Neuronal stem cell (in vitro differentiated cells): Measurements from ENCODE around the gene PMF1.

Experiments
- DNase-seq: peaks from one replicate; pipeline ENCODE4 v3.0.0-alpha.2; 2013; ENCODE audit warnings: low spot score
- H2AFZ ChIP-seq: one replicate; pipeline ENCODE4 v1.6.1; 2013; ENCODE audit warnings: mild to moderate bottlenecking, low read length, inconsistent platforms
- H2AK5ac ChIP-seq: 2 replicates; pipeline ENCODE4 v1.6.1; 2013; ENCODE audit warnings: low read depth, mild to moderate bottlenecking, inconsistent platforms, low read length, moderate library complexity, mixed read lengths
- H2BK120ac ChIP-seq: 2 replicates; pipeline ENCODE4 v1.6.1; 2013; ENCODE audit warnings: low read depth, mild to moderate bottlenecking, inconsistent platforms, low read length, moderate library complexity, mixed read lengths
- H2BK12ac ChIP-seq: one replicate; pipeline ENCODE4 v1.6.1; 2013; ENCODE audit warnings: low read length, inconsistent platforms
- H2BK15ac ChIP-seq: 2 replicates; pipeline ENCODE4 v1.6.1; 2013; ENCODE audit warnings: mild to moderate bottlenecking, low read length, inconsistent platforms, mixed read lengths
- H2BK5ac ChIP-seq: one replicate; pipeline ENCODE4 v1.6.1; 2013; ENCODE audit warnings: inconsistent platforms, mild to moderate bottlenecking, low read length, moderate library complexity
- H3K14ac ChIP-seq: one replicate; pipeline ENCODE4 v1.6.1; 2013; ENCODE audit warnings: low read length, inconsistent platforms
- H3K18ac ChIP-seq: 2 replicates; pipeline ENCODE4 v1.6.1; 2013; ENCODE audit warnings: low read length, inconsistent platforms
- H3K23ac ChIP-seq: 2 replicates; pipeline ENCODE4 v1.6.1; 2013; ENCODE audit warnings: low read depth, mild to moderate bottlenecking, mixed read lengths, low read length, inconsistent platforms; ENCODE audit not compliant: poor library complexity
- H3K27ac ChIP-seq: replicated peaks from 3 replicates; pipeline ENCODE4 v1.5.1; 2013; ENCODE audit warnings: low read length, inconsistent platforms
- H3K27me3 ChIP-seq, 3 experiments: 2 replicates each; pipeline ENCODE4 v1.6.1; 2013; ENCODE audit warnings: low read length in 3 of 3, mild to moderate bottlenecking in 2 of 3, inconsistent platforms in 1 of 3, low read depth in 1 of 3, mixed read lengths in 1 of 3, moderate library complexity in 1 of 3; ENCODE audit not compliant: control insufficient read depth in 3 of 3, insufficient read depth in 3 of 3
- H3K36me3 ChIP-seq, 2 donors: replicated peaks in 1 of 2; 2 replicates each; pipeline ENCODE4 v1.6.1; 2013; ENCODE audit warnings: low read length in 2 of 2; ENCODE audit not compliant: control insufficient read depth in 2 of 2, insufficient read depth in 2 of 2
- H3K4ac ChIP-seq: 2 replicates; pipeline ENCODE4 v1.6.1; 2013; ENCODE audit warnings: inconsistent platforms, mild to moderate bottlenecking, low read length, moderate library complexity
- H3K4me1 ChIP-seq, 2 donors: 1 replicate in 1 of 2; 2 replicates in 1 of 2; pipeline ENCODE4 v1.6.1; 2013; ENCODE audit warnings: low read length in 2 of 2, low read depth in 1 of 2; ENCODE audit not compliant: control insufficient read depth in 2 of 2, insufficient read depth in 1 of 2
- H3K4me2 ChIP-seq: one replicate; pipeline ENCODE4 v1.6.1; 2013; ENCODE audit warnings: mild to moderate bottlenecking, low read length, inconsistent platforms; ENCODE audit not compliant: insufficient read depth, poor library complexity, severe bottlenecking
- H3K4me3 ChIP-seq, 2 donors: 2 replicates each; pipeline ENCODE4 v1.5.1; 2013; ENCODE audit warnings: low read length in 2 of 2, mild to moderate bottlenecking in 2 of 2, inconsistent platforms in 1 of 2, moderate library complexity in 1 of 2
- H3K79me1 ChIP-seq: one replicate; pipeline ENCODE4 v1.6.1; 2013; ENCODE audit warnings: low read depth, mild to moderate bottlenecking, inconsistent platforms, low read length, moderate library complexity
- H3K9ac ChIP-seq: one replicate; pipeline ENCODE4 v1.6.1; 2013; ENCODE audit warnings: mild to moderate bottlenecking, low read depth, low read length, inconsistent platforms; ENCODE audit not compliant: poor library complexity
- H3K9me3 ChIP-seq, 2 donors: replicated peaks in 1 of 2; 2 replicates each; pipeline versions ENCODE3 to v1.6.1; 2013; ENCODE audit warnings: low read length in 2 of 2, mild to moderate bottlenecking in 2 of 2, inconsistent platforms in 1 of 2, low read depth in 1 of 2, mixed read lengths in 1 of 2, moderate library complexity in 1 of 2; ENCODE audit not compliant: control insufficient read depth in 2 of 2, insufficient read depth in 1 of 2
- H4K8ac ChIP-seq: one replicate; pipeline ENCODE4 v1.6.1; 2013; ENCODE audit warnings: low read depth, mild to moderate bottlenecking, inconsistent platforms, low read length, moderate library complexity
- H4K91ac ChIP-seq: one replicate; pipeline ENCODE4 v1.6.1; 2013; ENCODE audit warnings: low read length, low read depth, mild to moderate bottlenecking, inconsistent platforms; ENCODE audit not compliant: poor library complexity
- WGBS, 2 donors: extraction: QIAGEN DNeasy Blood & Tissue Kit; methylation state at CpG; one replicate each; pipeline ENCODE4 v1.1.7; 2013; ENCODE audit warnings: missing lambda C conversion rate in 2 of 2, mixed read lengths in 1 of 2; ENCODE audit not compliant: insufficient read length in 2 of 2, insufficient replicate concordance in 1 of 2; ENCODE audit errors: extremely low coverage in 2 of 2; 5-methylcytosine and 5-hydroxymethylcytosine counted together

Gene PMF1

DNA sequence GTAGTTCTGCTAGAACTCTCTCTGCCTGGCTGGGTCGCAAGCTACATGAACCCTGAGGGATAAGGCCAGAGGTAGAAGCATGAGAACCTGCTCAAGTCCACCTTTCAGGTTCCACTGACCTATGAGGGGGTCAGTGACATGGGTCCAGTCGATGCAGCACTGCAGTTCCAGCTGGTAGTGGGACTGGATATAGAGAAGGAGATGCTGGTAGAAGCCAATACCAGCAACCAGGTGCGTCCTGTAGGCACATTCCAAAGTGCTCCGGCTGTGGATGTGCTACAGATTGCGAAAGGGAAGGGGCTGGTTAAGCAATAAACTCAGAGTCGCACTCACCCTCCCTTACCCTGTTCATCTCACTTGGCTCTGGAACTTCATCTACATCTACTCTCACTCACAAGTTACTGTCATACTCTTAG, 64.2 kb downstream of the PMF1 start:
- Histone ChIP-seq H2BK5ac (no peak overlapping the region), H3K14ac (no peak overlapping the region), H2AK5ac (no peak overlapping the region), H3K36me3 (peaks cover 60 to 83% of the 10 kb centered on the region in 2 donors), H3K27me3 (no peaks in the 10 kb centered on the region), H3K23ac (no peak overlapping the region), H4K91ac (no peak overlapping the region), H3K9me3 (no peaks in the 10 kb centered on the region), H3K4me2 (no peak overlapping the region), H3K4me3 (no peak overlapping the region), H3K27ac (no peak overlapping the region), H2BK120ac (no peak overlapping the region), H3K4ac (no peak overlapping the region), H2AFZ (no peak overlapping the region), H3K79me1 (peaks cover 7% of the 10 kb centered on the region), H3K9ac (no peak overlapping the region), H2BK12ac (no peak overlapping the region), H3K18ac (no peak overlapping the region), H2BK15ac (no peak overlapping the region), H4K8ac (no peak overlapping the region), H3K4me1 (peaks cover 7 to 9% of the 10 kb centered on the region in 2 donors)
- no peak for DNase-seq
- WGBS, 2 donors: no CpG with 5 or more reads among the region's 6 CpGs

- Histone ChIP-seq H3K4ac (no peak overlapping the region), H3K4me3 (no peak overlapping the region), H3K18ac (no peak overlapping the region), H4K8ac (no peak overlapping the region), H3K36me3 (peaks cover 37 to 56% of the 10 kb centered on the region in 2 donors), H2AFZ (no peak overlapping the region), H4K91ac (no peak overlapping the region), H2BK5ac (no peak overlapping the region), H2BK15ac (no peak overlapping the region), H2BK120ac (no peak overlapping the region), H3K79me1 (peaks cover 7% of the 10 kb centered on the region), H3K27me3 (no peaks in the 10 kb centered on the region), H3K9ac (no peak overlapping the region), H3K27ac (no peak overlapping the region), H3K4me1 (peaks cover 11 to 12% of the 10 kb centered on the region in 2 donors), H3K23ac (no peak overlapping the region), H3K9me3 (no peaks in the 10 kb centered on the region), H2BK12ac (no peak overlapping the region), H2AK5ac (no peak overlapping the region), H3K4me2 (no peak overlapping the region), H3K14ac (no peak overlapping the region)
- no CpG with 5 or more reads among the region's 3 CpGs for WGBS, 2 donors
- no peak for DNase-seq
Observed at GRCh38 chr1:156279837-156280236, 67.0 kb downstream of the PMF1 start.

DNA sequence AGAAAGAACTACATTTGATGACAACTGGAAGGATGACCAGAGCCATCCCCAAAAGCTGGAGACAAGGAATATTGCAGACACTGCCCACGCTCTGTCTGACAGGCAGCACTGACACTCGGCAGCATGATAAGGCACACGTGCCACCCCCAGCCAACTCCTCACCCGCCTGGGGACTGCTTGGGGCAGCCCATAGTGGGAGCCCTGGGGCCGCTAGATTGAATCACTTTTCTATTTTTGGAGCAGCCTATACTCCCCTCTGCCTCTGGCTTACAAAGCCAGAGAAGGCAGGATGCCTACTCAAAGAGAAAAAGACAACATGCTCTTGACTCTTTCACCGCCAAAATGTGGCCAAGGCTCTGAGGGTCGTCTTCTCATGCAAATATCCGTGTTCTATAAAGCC, 68.5 kb downstream of the PMF1 start:
- peaks cover 7% of the 10 kb centered on the region for H3K79me1 ChIP-seq
- no peak overlapping the region for H2BK120ac ChIP-seq
- no peak overlapping the region for H3K14ac ChIP-seq
- H3K4me1 ChIP-seq: peaks cover 11 to 12% of the 10 kb centered on the region in 2 donors
- H4K91ac ChIP-seq: no peak overlapping the region
- DNase-seq: no peak
- no CpG with 5 or more reads among the region's 8 CpGs for WGBS, 2 donors
- no peak overlapping the region for H3K9ac ChIP-seq
- no peak overlapping the region for H2AK5ac ChIP-seq
- no peak overlapping the region for H4K8ac ChIP-seq
- no peak overlapping the region for H2BK15ac ChIP-seq
- H3K23ac ChIP-seq: no peak overlapping the region
- H3K4me3 ChIP-seq: peak overlapping the region in 1 of 2 donors; percentile 84
- no peak overlapping the region for H2BK12ac ChIP-seq
- H3K4me2 ChIP-seq: no peak overlapping the region
- H3K9me3 ChIP-seq: no peaks in the 10 kb centered on the region
- H3K27me3 ChIP-seq: no peaks in the 10 kb centered on the region
- H3K27ac ChIP-seq: no peak overlapping the region
- no peak overlapping the region for H3K18ac ChIP-seq
- peaks cover 28 to 47% of the 10 kb centered on the region in 2 donors for H3K36me3 ChIP-seq
- no peak overlapping the region for H2AFZ ChIP-seq
- H3K4ac ChIP-seq: no peak overlapping the region
- no peak overlapping the region for H2BK5ac ChIP-seq

- H2BK120ac ChIP-seq: no peak overlapping the region
- H3K4ac ChIP-seq: no peak overlapping the region
- peak overlapping the region; percentile 64 for H3K4me2 ChIP-seq
- no peak overlapping the region for H3K23ac ChIP-seq
- H2BK15ac ChIP-seq: no peak overlapping the region
- peaks cover 23 to 41% of the 10 kb centered on the region in 2 donors for H3K36me3 ChIP-seq
- H3K27ac ChIP-seq: no peak overlapping the region
- H3K4me3 ChIP-seq: peak overlapping the region; percentile 84 to 90
- no peak overlapping the region for H2BK12ac ChIP-seq
- H2BK5ac ChIP-seq: peak overlapping the region; percentile 31
- WGBS, 2 donors: no CpG with 5 or more reads among the region's 22 CpGs
- H3K4me1 ChIP-seq: peaks cover 11 to 12% of the 10 kb centered on the region in 2 donors
- H3K9me3 ChIP-seq: no peaks in the 10 kb centered on the region
- no peaks in the 10 kb centered on the region for H3K27me3 ChIP-seq
- H3K79me1 ChIP-seq: peaks cover 7% of the 10 kb centered on the region
- H2AK5ac ChIP-seq: no peak overlapping the region
- H4K8ac ChIP-seq: no peak overlapping the region
- H4K91ac ChIP-seq: no peak overlapping the region
- peak overlapping the region; percentile 96 for H2AFZ ChIP-seq
- no peak overlapping the region for H3K18ac ChIP-seq
- no peak for DNase-seq
- H3K9ac ChIP-seq: peak overlapping the region; percentile 97
- no peak overlapping the region for H3K14ac ChIP-seq
Observed at GRCh38 chr1:156281693-156282478, 69.1 kb downstream of the PMF1 start.
